HG03521 (cell line): Measurements from ENCODE around the gene RPL15.
"Not testable (repeated sequence)": the region's sequence is repeated elsewhere in the genome, so short reads cannot be mapped to it uniquely, and the experiment has no call there.

Experiments used
- ATAC-seq: cut with Tn5 transposase; IDR thresholded peaks from one replicate; pipeline ENCODE4 v1.9.1; 2021; ENCODE audit warnings: mild to moderate bottlenecking, moderate library complexity; ENCODE audit not compliant: unreplicated experiment

RPL15 gene

DNA sequence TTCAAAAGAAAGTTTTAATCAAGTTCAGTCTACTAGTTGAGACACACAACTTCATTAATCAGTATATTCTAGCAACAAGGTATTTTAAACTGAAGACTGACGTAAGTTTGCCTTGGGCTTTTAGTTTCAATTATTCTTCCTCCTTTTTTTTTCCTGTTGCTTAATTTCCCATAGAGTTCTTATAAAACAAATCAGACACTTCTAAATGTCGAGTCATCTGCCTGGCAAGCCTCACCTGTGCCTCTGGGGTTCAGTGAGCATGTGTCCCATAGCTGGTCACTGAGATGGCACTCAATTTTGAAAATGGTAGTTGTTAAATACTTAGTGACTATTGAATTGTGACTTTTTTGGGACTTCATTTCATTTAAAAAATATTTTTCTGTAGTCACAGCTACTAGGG is 27.5 kb upstream of the RPL15 start:
- ATAC-seq = no peak

DNA sequence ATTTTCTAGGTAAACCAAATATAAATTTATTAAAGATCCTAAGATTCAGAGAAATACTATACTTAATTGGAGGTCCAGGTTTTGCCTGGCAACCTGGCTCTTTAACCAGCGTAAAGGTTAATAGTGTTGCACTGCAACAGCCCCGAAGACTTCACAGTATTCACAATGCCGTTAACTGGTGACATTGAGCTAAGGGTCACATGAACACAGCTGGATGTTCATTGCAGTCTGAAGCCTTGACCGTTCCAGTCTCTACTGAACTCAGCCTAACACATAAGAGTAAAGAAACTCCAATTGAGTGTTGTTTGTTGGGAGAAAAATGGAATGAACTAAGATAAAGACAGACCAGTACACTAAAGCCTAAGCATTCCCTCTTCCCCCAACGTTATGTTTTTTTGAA is 27.0 kb upstream of the RPL15 start:
- ATAC-seq = no peak

DNA sequence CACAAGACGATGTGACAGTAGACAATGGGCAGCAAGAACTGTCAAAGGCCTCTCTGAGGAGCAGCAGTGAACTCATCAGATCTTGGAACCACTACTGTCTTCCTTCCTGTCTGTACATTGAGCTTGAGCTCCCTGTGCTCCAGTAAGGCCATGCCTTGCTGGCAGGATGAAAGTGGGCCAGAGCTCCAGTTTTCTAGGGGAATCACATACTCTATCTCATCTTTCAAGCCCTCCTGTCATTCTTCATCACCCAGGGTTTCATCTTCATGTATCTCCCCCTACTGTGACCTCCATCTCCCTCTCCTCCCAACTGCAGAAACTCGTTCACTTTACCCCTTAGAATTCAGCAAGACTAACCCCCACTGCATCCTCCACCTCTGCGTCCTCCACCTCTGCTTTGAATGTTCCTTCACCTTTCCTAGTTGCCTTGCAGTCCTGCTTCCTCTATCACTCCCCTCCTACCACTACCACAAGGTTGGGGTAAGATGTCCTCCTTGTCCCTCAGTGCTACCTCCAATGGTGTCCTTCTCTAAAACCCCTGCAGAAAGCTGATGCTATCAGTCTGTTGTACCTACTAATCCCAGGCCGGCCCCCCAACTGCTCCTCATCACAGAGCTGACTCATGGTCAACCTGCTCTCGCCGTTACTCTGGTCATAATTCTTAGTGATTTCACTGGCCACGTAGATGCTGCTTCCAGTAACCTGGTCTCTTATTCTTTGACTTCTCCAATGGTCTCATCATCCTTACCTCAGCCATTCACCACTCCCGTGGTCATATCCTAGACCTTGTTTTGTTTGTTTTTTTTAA is 22.5 kb upstream of the RPL15 start:
- no peak for ATAC-seq

DNA sequence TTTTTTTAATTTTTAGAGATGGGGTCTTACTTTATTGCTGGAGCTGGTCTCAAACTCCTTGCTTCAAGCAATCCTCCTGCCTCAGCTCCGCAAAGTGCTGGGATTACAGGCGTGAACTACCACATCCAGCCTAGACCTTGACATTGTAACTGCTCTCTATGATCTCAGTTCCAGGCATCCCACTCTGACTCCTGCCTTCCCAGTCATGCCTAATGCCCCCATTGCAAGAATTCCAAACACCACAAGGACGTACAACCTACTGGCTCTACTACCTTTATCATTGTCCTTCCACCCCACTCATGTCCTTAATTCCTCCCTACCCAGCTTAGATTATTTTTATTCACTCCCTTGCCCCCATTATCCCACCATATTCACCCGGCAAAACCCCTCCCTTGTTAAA is 21.8 kb upstream of the RPL15 start:
- no peak for ATAC-seq

DNA sequence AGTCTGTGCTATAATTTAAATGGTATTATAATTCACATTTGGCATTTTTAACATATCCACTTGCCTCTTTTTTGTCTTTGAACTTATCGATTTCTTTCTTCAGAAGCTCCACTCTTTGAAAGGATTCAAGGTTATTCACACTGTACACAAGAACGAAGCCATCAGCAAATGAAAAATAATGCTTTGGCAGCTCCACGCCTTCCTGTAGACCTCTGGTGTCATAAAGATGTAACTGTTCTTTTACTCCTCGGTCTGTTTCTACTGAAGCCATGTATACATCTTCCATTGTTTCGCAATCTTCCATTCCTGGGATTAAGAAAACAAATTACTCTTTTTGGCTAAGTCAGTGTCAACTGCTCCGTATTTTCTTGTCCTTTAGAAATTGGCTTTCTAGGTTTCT is 16.2 kb upstream of the RPL15 start:
- ATAC-seq = no peak

DNA sequence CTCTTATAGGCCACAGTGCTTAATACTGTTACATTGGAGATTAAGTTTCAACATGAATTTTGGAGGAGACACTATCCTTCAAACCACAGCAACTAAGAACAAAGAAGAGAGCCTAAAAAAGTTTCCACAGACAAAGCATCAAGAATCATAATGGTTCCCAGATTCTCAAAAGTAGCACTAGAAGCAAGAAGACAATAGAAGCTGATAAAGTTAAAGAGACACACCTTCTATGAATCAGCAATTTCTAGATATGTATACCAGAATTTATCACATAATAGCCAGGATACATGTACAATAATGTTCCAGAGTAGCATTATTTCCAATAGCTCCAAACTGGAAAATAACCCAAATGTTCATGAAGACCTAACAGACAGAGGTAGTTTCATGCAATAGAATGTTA is 12.4 kb upstream of the RPL15 start:
- ATAC-seq = no peak

DNA sequence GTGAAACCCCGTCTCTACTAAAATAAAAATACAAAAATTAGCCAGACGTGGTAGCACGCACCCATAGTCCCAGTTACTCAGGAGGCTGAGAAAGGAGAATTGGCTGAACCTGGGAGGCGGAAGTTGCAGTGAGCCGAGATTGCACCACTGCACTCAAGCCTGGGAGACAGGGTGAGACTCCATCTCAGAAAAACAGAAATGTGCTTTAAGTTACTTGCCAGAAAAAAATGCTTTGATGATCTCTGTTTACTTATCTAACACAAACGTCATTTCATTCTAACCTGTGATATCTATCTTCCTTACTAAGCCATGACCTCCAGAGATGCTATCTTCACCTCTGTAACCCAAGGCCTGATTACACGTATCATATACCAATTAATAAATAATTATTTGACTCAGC is 7.6 kb upstream of the RPL15 start:
- ATAC-seq = no peak

DNA sequence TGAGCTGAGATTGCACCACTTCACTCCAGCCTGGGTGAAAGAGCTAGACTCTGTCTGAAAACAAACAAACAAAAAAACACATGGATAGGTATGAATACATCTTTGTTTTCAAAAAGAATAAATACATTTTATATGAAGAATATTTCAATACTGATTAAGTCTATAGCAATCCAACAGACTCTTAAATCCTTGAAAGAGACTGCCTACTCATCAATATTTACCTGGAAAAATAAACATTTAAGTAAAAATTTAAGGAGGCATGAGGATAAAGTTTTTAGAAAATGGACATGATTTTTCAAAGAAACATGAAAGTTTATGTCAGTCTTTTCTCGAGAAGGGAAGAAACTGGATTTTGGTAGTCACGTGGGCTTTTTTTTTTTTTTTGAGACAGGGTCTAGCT is 5.5 kb upstream of the RPL15 start:
- no peak for ATAC-seq

DNA sequence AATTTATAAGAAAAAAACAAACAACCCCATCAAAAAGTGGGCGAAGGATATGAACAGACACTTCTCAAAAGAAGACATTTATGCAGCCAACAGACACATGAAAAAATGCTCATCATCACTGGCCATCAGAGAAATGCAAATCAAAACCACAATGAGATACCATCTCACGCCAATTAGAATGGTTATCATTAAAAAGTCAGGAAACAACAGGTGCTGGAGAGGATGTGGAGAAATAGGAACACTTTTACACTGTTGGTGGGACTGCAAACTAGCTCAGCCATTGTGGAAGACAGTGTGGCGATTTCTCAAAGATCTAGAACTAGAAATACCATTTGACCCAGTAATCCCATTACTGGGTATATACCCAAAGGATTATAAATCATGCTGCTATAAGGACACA is 4.6 kb upstream of the RPL15 start:
- ATAC-seq = not testable (repeated sequence)

DNA sequence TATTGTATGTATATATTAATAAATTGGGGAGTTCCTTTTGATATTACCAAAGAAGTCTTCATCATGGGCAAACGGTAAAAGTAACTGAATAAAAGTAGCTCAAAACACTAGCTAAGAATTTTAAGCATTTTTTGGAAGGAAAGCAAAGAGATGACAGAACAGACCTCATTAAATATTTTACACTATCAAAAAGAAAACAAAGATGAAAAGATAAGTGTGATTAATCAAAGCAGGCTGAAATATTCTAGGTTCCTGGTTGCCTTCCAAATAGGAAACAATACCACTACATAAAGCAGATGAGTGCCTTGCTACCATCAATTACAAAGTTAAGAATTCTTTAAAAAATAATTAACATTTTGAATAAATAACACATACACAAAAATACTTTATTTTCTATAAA is 3.8 kb upstream of the RPL15 start:
- ATAC-seq = no peak

DNA sequence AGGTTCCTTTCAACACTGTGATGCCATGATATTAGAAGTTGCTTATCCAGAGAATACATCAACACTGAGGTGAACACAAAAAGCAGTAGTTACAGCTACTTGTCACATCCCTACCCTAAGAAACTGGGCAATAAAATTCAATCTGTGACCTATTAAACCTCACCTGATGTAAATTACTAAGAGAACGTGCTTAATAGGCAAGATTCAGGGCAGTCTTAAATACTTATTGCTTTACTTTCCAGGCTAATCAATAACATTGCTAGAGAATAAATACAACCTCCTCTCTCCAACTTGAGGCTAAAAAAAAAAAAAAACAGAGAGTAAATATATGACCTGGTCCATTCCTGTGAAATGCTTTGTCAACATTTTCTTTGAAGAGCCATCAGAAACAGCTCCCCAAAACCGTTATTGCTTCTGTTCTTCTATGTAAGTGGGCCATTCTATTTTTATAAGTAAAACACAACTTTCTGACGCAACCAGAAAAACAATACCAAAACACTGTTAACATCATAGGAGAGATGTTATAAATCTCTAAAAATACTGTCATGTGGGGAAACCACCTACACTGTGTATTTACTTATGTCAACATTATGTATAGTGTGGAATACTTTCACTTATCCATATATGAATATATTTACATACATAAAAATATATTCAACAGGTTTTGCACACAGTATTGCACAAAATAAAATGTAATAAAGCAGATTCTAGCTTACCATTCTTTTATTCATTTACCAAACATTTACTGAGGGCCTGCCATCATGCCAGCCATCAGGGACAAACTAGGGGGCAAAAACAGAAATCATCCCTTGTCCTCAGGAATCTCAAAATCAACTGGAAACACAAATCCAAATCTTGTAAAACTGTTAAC is 2.8 kb upstream of the RPL15 start:
- no peak for ATAC-seq

DNA sequence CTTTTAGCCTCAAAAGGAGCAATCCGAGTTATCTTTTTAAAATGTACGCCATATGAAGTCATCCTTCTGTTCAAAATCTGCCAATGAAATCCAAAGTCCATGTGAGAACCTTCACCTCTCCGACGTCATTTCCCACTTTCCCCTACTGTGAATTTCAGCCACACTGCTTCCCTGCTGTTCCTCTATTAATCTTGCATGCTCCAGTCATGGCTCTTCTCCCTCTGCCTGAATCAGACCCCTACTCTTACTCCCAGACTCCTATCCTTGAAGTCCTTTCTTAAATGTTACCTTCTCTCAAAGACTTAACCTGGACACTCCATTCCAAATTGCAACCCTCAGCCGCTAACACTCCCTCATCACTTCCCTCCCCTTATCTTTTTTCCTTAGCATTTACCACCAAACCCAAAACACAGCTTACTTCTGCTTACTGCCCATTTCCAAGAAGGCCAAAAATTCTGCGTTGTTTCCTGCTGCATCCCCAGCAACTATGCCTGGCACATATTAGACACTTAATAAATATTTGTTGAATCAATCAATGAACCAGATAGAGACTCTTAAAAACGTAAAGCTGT is 1.3 kb upstream of the RPL15 start:
- ATAC-seq = no peak

DNA sequence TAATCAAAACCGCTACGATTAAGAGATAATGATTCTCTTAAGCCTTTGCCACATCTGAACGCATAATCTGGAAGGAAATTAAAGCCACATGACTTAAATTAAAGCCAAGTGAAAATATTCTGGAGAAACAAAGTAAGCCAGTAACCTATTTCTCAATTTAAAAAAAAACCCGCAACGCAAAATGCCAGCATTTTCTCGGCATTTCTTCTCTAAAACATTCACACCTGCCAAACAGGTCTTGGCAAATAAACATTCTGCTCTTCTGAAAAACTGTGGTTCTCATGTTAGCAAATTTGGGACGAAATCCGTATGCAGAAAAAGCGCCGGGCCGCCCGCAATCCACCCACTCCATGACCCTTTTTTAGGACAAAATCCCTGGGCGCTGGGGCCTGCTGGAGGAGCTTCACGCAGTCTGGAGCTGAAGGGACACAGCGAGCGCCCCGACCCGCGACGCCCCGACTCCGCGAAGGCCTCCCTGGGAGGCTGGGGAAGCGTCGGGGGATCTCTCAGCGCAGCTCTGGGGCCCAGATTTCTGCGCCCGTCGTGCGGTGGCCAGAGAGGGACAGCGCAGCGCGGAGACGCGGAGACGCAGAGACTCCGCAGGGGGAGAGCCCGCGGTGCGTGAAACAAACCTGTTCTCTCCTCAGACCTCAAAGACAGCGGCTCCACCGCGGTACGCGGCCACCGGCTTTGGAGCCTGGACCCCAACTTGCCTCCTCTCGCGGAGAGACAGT is 613 bp upstream of the RPL15 start:
- peak; percentile 34 for ATAC-seq

DNA sequence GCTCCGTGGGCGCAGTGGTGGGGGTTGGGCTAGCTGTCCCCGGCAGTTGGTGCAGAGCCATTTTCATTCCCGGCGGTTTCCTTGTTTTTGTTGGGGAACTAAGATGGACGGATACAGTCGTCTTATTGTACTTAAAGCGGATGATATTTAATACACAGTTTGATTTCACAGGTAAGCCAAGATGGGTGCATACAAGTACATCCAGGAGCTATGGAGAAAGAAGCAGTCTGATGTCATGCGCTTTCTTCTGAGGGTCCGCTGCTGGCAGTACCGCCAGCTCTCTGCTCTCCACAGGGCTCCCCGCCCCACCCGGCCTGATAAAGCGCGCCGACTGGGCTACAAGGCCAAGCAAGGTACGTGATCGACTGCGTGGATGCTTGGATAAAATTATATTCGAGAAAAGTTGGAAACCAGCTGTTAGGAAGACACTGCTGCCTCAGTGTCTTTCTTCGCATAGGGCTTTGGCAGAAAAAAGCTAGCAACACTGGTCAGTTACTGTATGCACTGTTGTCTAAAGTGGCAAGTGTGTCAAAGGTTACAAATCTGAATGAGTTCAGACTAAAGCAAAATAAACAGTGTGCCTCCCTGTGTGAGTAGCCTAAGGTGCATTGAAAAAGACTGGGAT is 859 bp downstream of the RPL15 start:
- not testable (repeated sequence) for ATAC-seq

DNA sequence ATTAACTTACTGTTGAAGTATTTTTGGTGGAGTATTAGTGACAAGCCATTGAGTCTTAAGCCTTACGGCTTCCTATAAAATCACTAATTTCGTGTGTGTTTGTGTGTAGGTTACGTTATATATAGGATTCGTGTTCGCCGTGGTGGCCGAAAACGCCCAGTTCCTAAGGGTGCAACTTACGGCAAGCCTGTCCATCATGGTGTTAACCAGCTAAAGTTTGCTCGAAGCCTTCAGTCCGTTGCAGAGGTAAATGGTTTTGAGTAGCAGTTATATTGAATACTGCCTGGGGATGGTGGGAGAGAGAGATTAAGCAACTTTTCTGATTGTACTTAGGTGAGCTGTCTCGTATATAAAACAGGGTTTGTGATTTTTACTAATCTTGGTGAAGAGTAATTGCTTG is 1.4 kb downstream of the RPL15 start:
- ATAC-seq = not testable (repeated sequence)

DNA sequence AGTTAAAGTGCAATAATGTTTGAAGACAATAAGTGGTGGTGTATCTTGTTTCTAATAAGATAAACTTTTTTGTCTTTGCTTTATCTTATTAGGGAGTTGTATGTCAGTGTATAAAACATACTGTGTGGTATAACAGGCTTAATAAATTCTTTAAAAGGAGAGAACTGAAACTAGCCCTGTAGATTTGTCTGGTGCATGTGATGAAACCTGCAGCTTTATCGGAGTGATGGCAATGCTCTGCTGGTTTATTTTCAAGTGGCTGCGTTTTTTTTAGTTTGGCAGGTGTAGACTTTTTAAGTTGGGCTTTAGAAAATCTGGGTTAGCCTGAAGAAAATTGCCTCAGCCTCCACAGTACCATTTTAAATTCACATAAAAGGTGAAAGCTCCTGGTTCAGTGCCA is 2.7 kb downstream of the RPL15 start:
- ATAC-seq = no peak

DNA sequence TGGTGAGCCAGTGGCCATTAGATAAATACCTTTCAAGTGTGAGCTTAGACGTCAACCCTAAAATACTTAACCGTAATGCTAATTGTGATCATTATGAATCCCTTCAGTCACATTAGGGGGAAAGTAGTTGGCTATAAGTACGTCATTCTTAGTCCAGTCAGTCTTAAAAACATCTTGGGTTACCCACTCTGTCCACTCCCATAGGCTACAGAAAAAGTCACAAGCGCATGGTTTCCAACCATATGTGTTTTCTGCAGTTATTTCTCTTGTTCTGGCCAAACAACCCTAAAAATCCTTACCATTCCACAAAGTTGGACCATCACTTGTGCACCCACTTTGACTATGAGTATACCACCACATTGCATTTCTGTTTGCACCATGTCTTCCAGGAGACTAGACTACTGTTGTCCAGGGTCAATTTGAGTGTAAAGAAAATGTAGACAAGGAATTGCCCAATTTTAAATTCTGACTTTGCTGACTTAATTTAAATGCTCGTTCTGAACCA is 3.3 kb downstream of the RPL15 start:
- ATAC-seq = no peak

DNA sequence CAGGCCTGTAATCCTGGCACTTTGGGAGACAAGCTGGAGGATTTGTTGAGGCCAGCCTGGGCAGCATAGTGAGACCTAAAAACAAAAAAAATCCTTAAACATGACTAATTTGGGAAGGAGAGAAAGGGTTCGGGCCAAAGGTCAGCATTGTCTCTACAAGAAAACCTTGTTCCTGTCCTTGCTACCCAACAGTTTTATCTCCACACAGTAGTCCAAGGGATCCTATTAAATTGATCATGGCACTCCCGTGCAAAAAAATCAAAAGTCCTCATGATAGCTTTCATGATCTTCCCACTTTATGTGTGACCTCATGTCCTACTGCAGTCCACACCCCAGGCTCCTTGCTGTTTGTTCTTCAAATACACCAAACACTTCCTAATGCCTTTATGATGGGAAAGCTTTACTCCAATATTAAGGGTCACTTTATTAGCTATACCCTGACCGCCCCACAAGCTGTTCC is 4.2 kb downstream of the RPL15 start:
- no peak for ATAC-seq

DNA sequence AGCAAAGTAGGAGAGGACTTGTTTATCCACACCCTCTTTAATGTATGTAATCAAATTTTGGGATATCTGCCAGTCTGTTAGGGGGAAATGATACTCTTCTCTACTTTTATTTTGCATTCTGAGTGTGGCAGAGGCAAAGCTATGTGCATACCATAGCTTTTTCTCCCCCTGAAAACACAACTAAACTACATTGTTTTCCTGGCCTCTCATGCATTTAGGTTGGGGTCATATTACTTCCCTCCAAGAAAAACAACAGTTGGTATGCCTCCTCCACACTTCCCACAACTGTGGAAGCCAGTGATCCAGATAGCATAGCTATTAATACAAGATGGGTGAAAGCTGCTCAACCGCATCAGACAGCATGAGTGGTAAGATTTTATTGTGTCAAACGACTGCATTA is 6.9 kb downstream of the RPL15 start:
- ATAC-seq = no peak

DNA sequence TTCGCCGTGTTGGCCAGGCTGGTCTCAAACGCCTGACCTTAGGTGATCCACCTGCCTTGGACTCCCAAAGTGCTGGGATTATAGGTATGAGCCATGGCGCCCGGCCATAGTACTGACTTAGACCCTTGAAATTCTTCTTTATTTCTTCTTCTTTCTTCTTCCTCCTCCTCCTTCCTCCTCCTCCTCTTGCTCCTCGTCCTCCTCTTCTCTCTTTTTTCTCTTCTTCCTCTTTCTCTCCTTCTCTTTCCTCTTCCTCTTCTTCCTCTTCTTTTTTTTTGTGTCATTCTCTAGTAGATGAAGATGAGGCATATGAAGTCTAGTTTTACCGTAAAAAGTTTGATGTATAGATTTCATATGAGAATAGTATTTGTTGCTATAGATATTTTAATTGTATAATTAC is 9.3 kb downstream of the RPL15 start:
- ATAC-seq = no peak
